Measurements from ENCODE around the gene OR10A7. TPM values are rescaled to one million over a fixed set of nuclear protein-coding genes. Genes with fewer than 3 reads are reported as not detected.

Gene OR10A7
- total RNA-seq, 1 donor from 2014 or later, result not detected

DNA sequence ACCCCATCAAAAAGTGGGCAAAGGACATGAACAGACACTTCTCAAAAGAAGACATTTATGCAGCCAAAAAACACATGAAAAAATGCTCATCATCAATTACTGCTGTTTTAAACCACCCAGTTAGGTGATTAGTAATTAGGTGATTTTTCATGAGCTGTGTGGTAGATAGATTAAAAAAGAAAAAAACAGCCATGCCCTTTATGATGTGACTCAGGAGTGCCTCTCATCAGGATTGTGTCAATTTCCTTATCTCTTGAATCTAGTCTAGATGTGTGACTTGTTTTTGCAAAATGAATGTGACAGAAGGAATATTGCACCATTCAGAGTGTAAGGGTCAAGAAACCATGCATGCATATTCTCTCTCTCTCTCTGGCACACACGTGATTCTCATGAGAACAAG is 5.7 kb downstream of the OR10A7 start:
- H4K20me1 ChIP-seq (ENCODE audit: low read depth), result no peaks in the 10 kb centered on the region
- no peaks in the 10 kb centered on the region for H3F3A ChIP-seq (ENCODE audit: low read depth)
- no peak overlapping the region for H3K9ac ChIP-seq
- no peaks in the 10 kb centered on the region for H3K9me3 Mint-ChIP-seq
- H3K9me3 ChIP-seq (ENCODE audit: low read depth), result no peaks in the 10 kb centered on the region
- no peaks in the 10 kb centered on the region for H3K36me3 ChIP-seq
- no peak for DNase-seq (ENCODE audit: low spot score)
- H3K4me1 ChIP-seq, result no peaks in the 10 kb centered on the region
- no peaks in the 10 kb centered on the region for H3K4me1 Mint-ChIP-seq
- H3K4me3 ChIP-seq, result no peak overlapping the region
- H3K27ac Mint-ChIP-seq, result no peak overlapping the region
- H3K4me3 Mint-ChIP-seq, result no peak overlapping the region
- no peaks in the 10 kb centered on the region for H3K27me3 Mint-ChIP-seq (ENCODE audit: insufficient read depth, low read depth)
- no peak overlapping the region for H3K27ac ChIP-seq
- no peak overlapping the region for H2AFZ ChIP-seq (replicated peaks)
- no peak for TF ChIP-seq EZH2 (IDR thresholded peaks at IDR 0.05)
- TF ChIP-seq, protein P1, sequence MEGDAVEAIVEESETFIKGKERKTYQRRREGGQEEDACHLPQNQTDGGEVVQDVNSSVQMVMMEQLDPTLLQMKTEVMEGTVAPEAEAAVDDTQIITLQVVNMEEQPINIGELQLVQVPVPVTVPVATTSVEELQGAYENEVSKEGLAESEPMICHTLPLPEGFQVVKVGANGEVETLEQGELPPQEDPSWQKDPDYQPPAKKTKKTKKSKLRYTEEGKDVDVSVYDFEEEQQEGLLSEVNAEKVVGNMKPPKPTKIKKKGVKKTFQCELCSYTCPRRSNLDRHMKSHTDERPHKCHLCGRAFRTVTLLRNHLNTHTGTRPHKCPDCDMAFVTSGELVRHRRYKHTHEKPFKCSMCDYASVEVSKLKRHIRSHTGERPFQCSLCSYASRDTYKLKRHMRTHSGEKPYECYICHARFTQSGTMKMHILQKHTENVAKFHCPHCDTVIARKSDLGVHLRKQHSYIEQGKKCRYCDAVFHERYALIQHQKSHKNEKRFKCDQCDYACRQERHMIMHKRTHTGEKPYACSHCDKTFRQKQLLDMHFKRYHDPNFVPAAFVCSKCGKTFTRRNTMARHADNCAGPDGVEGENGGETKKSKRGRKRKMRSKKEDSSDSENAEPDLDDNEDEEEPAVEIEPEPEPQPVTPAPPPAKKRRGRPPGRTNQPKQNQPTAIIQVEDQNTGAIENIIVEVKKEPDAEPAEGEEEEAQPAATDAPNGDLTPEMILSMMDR (IDR thresholded peaks at IDR 0.05), result no peak
- H3K36me3 Mint-ChIP-seq, result no peaks in the 10 kb centered on the region
- no peaks in the 10 kb centered on the region for H3K79me2 ChIP-seq (ENCODE audit: low read depth)
- peaks cover 6% of the 10 kb centered on the region for H3K27me3 ChIP-seq
- H3K4me2 ChIP-seq, result no peak overlapping the region

DNA sequence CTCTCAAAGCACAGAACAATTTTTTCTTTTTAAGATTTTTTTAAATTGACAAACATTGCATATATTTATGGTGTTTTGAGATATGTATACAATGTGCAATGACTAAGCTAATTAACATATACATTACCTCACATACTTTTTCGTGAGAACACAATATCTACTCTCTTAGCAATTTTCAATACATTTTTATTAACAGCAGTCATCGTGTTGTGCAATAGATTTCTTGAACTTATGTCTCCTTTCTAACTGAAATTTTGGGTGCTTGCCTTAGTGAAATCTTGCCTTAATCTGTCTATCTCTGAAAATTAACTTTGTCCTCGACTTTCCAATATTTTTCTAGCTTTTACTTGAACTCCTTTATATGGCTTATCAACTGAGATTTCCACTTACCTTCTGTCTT is 6.8 kb downstream of the OR10A7 start:
- Histone ChIP-seq H3K79me2 (ENCODE audit: low read depth) (no peaks in the 10 kb centered on the region), H3F3A (ENCODE audit: low read depth) (no peaks in the 10 kb centered on the region), H2AFZ (replicated peaks) (no peak overlapping the region), H3K27me3 (peaks cover 6% of the 10 kb centered on the region), H3K4me1 (no peaks in the 10 kb centered on the region), H3K4me3 (no peak overlapping the region), H3K27ac (no peak overlapping the region), H3K9me3 (ENCODE audit: low read depth) (no peaks in the 10 kb centered on the region), H3K9ac (no peak overlapping the region), H3K4me2 (no peak overlapping the region), H4K20me1 (ENCODE audit: low read depth) (no peaks in the 10 kb centered on the region), H3K36me3 (no peaks in the 10 kb centered on the region)
- H3K4me1 Mint-ChIP-seq, result no peaks in the 10 kb centered on the region
- H3K27ac Mint-ChIP-seq, result no peak overlapping the region
- TF ChIP-seq EZH2 (IDR thresholded peaks at IDR 0.05) (no peak), EZH2phosphoT487 (IDR thresholded peaks at IDR 0.05) (no peak)
- TF ChIP-seq, protein P1 (IDR thresholded peaks at IDR 0.05), result no peak
- H3K27me3 Mint-ChIP-seq (ENCODE audit: insufficient read depth, low read depth), result no peaks in the 10 kb centered on the region
- H3K9me3 Mint-ChIP-seq, result no peaks in the 10 kb centered on the region
- DNase-seq (ENCODE audit: low spot score), result no peak
- H3K36me3 Mint-ChIP-seq, result no peaks in the 10 kb centered on the region
- no peak overlapping the region for H3K4me3 Mint-ChIP-seq

DNA sequence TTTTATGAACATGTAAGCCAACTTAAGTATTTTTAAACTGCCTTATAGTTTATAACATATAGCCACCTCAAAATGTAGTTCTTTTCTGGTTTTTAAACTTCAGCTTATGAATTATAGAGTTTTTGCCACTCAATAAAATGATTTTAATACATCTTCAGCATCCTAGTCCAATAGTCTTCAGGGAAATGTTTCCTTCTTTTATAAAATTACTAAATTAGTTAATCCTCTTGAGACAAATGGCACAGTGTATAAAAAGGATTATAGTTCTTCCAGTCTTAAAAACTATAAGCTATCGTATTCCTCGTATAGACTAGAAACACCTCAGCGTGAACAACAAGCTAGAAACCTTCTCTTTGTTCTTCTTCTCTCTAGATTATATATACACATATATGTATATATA is 23.5 kb downstream of the OR10A7 start, which contains the start of gene OR6C74:
OR6C74 (plus strand) TSS at position 301 of the 400 bp plus-strand sequence. CDS start 2,679 bp downstream, outside the sequence.
- no peaks in the 10 kb centered on the region for H4K20me1 ChIP-seq (ENCODE audit: low read depth)
- H3K36me3 Mint-ChIP-seq, result no peaks in the 10 kb centered on the region
- H3K4me1 ChIP-seq, result no peaks in the 10 kb centered on the region
- H3K27me3 Mint-ChIP-seq (ENCODE audit: insufficient read depth, low read depth), result peaks cover 2% of the 10 kb centered on the region
- TF ChIP-seq EZH2 (IDR thresholded peaks at IDR 0.05) (no peak), EZH2phosphoT487 (IDR thresholded peaks at IDR 0.05) (no peak)
- TF ChIP-seq, protein P1 (IDR thresholded peaks at IDR 0.05), result no peak
- peaks cover 6% of the 10 kb centered on the region for H3K4me1 Mint-ChIP-seq
- H2AFZ ChIP-seq (replicated peaks), result no peak within 1 kb of the TSS
- H3K4me2 ChIP-seq, result no peak within 1 kb of the TSS
- no peak within 1 kb of the TSS for H3K4me3 ChIP-seq
- H3K36me3 ChIP-seq, result no peaks in the 10 kb centered on the region
- H3K9me3 ChIP-seq (ENCODE audit: low read depth), result no peaks in the 10 kb centered on the region
- no peak for DNase-seq (ENCODE audit: low spot score)
- no peak within 1 kb of the TSS for H3K27ac Mint-ChIP-seq
- no peak within 1 kb of the TSS for H3K27ac ChIP-seq
- H3K4me3 Mint-ChIP-seq, result no peak within 1 kb of the TSS
- peaks cover 3% of the 10 kb centered on the region for H3K9me3 Mint-ChIP-seq
- no peaks in the 10 kb centered on the region for H3F3A ChIP-seq (ENCODE audit: low read depth)
- no peak within 1 kb of the TSS for H3K9ac ChIP-seq
- H3K27me3 ChIP-seq, result no peaks in the 10 kb centered on the region
- no peaks in the 10 kb centered on the region for H3K79me2 ChIP-seq (ENCODE audit: low read depth)
